OCI-LY7 (cell line): ENCODE results near the gene STAM2. TPM values are rescaled to one million over a fixed set of nuclear protein-coding genes. Genes with fewer than 3 reads are reported as not detected.
"Not testable (repeated sequence)": the region's sequence is repeated elsewhere in the genome, so short reads cannot be mapped to it uniquely, and the experiment has no call there.

Experiments used
- BruUV-seq: library from RNA; stranded (reverse); fragments of 400-500 nt; replicated peaks from 2 replicates; lab custom pipeline; 2021; lab: Mats Ljungman, UMichigan
- CTCF ChIA-PET: fragments of 300-600 bp; sonication (Branson Sonifier 250); formaldehyde crosslinking; loops from one replicate; lab custom pipeline; 2022; ENCODE audit warnings: antibody characterized with exemption; ENCODE audit not compliant: unreplicated experiment; lab: Charles Lee
- POLR2A ChIA-PET: fragments of 300-600 bp; sonication (Branson Sonifier 250); formaldehyde crosslinking; loops from one replicate; lab custom pipeline; 2022; ENCODE audit warnings: antibody characterized with exemption; lab: Charles Lee
- DNase-seq: peaks from one replicate; pipeline ENCODE4 v3.0.0-alpha.2; 2015; ENCODE audit warnings: low spot score
- H2AFZ ChIP-seq: fragments of 200-600 bp; sonication (generic), shearing (Covaris generic); 2 replicates; pipeline ENCODE4 v1.6.1; 2014; ENCODE audit warnings: mild to moderate bottlenecking, antibody characterized with exemption, low read length, moderate library complexity
- H3K27ac ChIP-seq: fragments of 200-600 bp; sonication (generic); 2 replicates; pipeline ENCODE4 v1.5.1; 2014; ENCODE audit warnings: mixed run types, low read depth, mild to moderate bottlenecking, moderate library complexity, low read length, inconsistent platforms; ENCODE audit not compliant: poor library complexity, severe bottlenecking
- H3K36me3 ChIP-seq: fragments of 200-600 bp; sonication (generic); 2 replicates; pipeline ENCODE4 v1.6.1; 2014; ENCODE audit warnings: mild to moderate bottlenecking, antibody characterized with exemption, low read length, moderate library complexity, mixed read lengths; ENCODE audit not compliant: insufficient read depth
- H3K4me1 ChIP-seq: fragments of 200-600 bp; sonication (generic); 2 replicates; pipeline ENCODE4 v1.5.1; 2014; ENCODE audit warnings: mild to moderate bottlenecking, low read length; ENCODE audit not compliant: insufficient read depth, poor library complexity, severe bottlenecking
- H3K4me2 ChIP-seq: fragments of 200-600 bp; sonication (generic); 2 replicates; pipeline ENCODE4 v1.6.1; 2014; ENCODE audit warnings: mild to moderate bottlenecking, low read length
- H3K4me3 ChIP-seq: fragments of 200-600 bp; sonication (generic); 2 replicates; pipeline ENCODE4 v1.5.1; 2014; ENCODE audit warnings: mild to moderate bottlenecking, low read depth, low read length; ENCODE audit not compliant: poor library complexity, severe bottlenecking
- H3K79me2 ChIP-seq: fragments of 200-600 bp; sonication (generic); 2 replicates; pipeline ENCODE4 v1.6.1; 2016; ENCODE audit warnings: low read depth, mild to moderate bottlenecking, low read length, moderate library complexity, mixed read lengths; ENCODE audit not compliant: insufficient read depth
- H3K9me2 ChIP-seq: fragments of 200-600 bp; sonication (generic); 2 replicates; pipeline ENCODE4 v1.6.1; 2016; ENCODE audit warnings: mild to moderate bottlenecking, low read length, mixed read lengths; ENCODE audit not compliant: insufficient read depth
- H3K9me3 ChIP-seq: fragments of 200-600 bp; sonication (generic); 2 replicates; pipeline ENCODE4 v1.6.1; 2014; ENCODE audit warnings: mild to moderate bottlenecking, mixed run types, low read length, mixed read lengths
- H4K20me1 ChIP-seq: fragments of 200-600 bp; sonication (generic); 2 replicates; pipeline ENCODE4 v1.6.1; 2014; ENCODE audit warnings: mild to moderate bottlenecking, antibody characterized with exemption, low read length, moderate library complexity, mixed read lengths; ENCODE audit not compliant: insufficient read depth
- EZH2phosphoT487 ChIP-seq: fragments of 200-600 bp; sonication (generic); IDR thresholded peaks from 2 replicates; pipeline ENCODE4 v1.6.1; 2018; ENCODE audit warnings: low read depth, borderline replicate concordance, mild to moderate bottlenecking, mixed run types, antibody characterized with exemption, low read length, moderate library complexity, mixed read lengths
- intact Hi-C: fragments of 100-400 bp; cut with micrococcal nuclease; formaldehyde crosslinking; loops from one replicate; pipeline ENCODE4 v1.10.0; 2022; ENCODE audit not compliant: unreplicated experiment
- total RNA-seq, 2 experiments: library from RNA; depleted of rRNA in 1 of 2; stranded (reverse); fragments of >200 nt in 1 of 2; shearing (Covaris generic) in 1 of 2; gene quantifications; 2 replicates each; pipeline ENCODE4 v1.2.3, GENCODE V29; 2014 to 2022
- TF ChIP-seq, protein P1 (sequence below): fragments of 200-600 bp; sonication (generic); conservative IDR thresholded peaks from 2 replicates; pipeline ENCODE4 v1.5.1; 2014; ENCODE audit warnings: mild to moderate bottlenecking, antibody characterized with exemption, low read length, moderate library complexity, mixed read lengths

STAM2 gene
- total RNA-seq, 2 experiments from 2014 or later, result 17.7 to 22.1 TPM

DNA sequence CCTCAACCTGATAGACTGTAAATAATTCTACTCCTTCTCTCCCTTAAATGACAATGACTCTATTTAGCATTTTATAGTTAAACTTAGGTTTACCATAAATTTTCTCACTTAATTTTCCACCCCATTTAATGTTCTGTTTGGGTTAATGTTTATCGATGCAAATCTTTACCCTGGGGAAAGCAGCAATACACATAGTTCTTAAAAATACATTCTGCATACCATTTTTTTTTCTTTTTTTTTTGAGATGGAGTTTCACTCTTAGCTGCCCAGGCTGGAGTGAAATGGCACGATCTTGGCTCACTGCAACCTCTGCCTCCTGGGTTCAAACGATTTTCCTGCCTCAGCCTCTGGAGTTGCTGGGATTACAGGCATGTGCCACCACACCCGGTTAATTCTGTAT lies 14.0 kb downstream of the STAM2 start:
- intact Hi-C loops, result no loop called here

DNA sequence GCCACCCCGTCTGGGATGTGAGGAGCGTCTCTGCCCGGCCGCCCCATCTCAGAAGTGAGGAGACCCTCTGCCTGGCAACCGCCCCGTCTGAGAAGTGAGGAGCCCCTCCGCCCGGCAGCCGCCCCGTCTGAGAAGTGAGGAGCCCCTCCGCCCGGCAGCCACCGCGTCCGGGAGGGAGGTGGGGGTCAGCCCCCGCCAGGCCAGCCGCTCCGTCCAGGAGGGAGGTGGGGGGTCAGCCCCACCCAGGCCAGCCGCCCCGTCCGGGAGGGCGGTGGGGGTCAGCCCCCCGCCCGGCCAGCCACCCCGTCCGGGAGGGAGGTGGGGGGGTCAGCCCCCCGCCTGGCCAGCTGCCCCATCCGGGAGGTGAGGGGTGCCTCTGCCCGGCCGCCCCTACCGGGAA lies 15.2 kb downstream of the STAM2 start:
- H3K4me3 ChIP-seq, POLR2A ChIA-PET, H4K20me1 ChIP-seq, DNase-seq, intact Hi-C loops, CTCF ChIA-PET, BruUV-seq, H3K4me2 ChIP-seq, H3K9me3 ChIP-seq, H2AFZ ChIP-seq, H3K36me3 ChIP-seq, H3K9me2 ChIP-seq, H3K4me1 ChIP-seq, H3K27ac ChIP-seq: not testable (repeated sequence)
- H3K79me2 ChIP-seq, result peaks cover 24% of the 10 kb centered on the region

More for the DNA sequence above, 14.0 kb downstream of the STAM2 start:
- no peak for DNase-seq
- Histone ChIP-seq H2AFZ (no peak overlapping the region), H3K4me2 (no peak overlapping the region), H3K9me3 (no peaks in the 10 kb centered on the region), H3K27ac (no peak overlapping the region), H3K4me3 (no peak overlapping the region), H3K79me2 (peaks cover 30% of the 10 kb centered on the region), H3K4me1 (no peaks in the 10 kb centered on the region), H3K36me3 (no peaks in the 10 kb centered on the region), H3K9me2 (no peaks in the 10 kb centered on the region), H4K20me1 (no peaks in the 10 kb centered on the region)
- ChIA-PET CTCF (no interaction called here), POLR2A (interaction anchor here (0.6 kb wide), 1 partner anchor 13 kb away, joined by 3 read pairs; no protein-coding TSS in a partner anchor)
- BruUV-seq, result no TSS peak
- TF ChIP-seq, protein P1, sequence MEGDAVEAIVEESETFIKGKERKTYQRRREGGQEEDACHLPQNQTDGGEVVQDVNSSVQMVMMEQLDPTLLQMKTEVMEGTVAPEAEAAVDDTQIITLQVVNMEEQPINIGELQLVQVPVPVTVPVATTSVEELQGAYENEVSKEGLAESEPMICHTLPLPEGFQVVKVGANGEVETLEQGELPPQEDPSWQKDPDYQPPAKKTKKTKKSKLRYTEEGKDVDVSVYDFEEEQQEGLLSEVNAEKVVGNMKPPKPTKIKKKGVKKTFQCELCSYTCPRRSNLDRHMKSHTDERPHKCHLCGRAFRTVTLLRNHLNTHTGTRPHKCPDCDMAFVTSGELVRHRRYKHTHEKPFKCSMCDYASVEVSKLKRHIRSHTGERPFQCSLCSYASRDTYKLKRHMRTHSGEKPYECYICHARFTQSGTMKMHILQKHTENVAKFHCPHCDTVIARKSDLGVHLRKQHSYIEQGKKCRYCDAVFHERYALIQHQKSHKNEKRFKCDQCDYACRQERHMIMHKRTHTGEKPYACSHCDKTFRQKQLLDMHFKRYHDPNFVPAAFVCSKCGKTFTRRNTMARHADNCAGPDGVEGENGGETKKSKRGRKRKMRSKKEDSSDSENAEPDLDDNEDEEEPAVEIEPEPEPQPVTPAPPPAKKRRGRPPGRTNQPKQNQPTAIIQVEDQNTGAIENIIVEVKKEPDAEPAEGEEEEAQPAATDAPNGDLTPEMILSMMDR, result no peak
- TF ChIP-seq EZH2phosphoT487, result no peak

DNA sequence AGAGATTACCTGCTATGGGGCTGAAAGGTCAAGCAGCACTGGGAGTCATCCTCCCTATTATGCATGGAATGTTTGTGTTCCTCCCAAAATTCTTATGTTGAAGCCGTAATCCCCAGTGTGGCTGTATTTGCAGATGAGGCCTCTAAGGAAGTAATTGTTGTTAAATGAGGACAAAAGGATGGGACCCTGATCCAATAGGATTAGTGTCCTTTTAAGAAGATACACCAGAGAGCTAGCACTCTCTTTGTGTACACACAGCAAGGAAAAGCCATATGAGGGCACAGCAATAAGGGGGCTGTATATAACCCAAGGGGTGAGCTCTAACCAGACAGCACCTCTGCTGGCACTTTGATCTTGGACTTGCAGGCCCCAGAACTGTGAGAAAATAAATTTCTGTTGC lies 18.3 kb downstream of the STAM2 start:
- CTCF ChIA-PET, result no interaction called here

More for the DNA sequence above, 18.3 kb downstream of the STAM2 start:
- DNase-seq, result no peak
- Histone ChIP-seq H3K9me2 (no peaks in the 10 kb centered on the region), H3K4me1 (peaks cover 5% of the 10 kb centered on the region), H3K4me2 (no peak overlapping the region), H3K36me3 (no peaks in the 10 kb centered on the region), H2AFZ (no peak overlapping the region), H3K4me3 (no peak overlapping the region), H3K79me2 (peaks cover 29% of the 10 kb centered on the region; the same call in 1 of the 2 replicates), H3K9me3 (no peaks in the 10 kb centered on the region), H3K27ac (no peak overlapping the region), H4K20me1 (no peaks in the 10 kb centered on the region)
- no TSS peak for BruUV-seq
- TF ChIP-seq EZH2phosphoT487, result no peak
- TF ChIP-seq, protein P1, result no peak
- intact Hi-C loops, result no loop called here
- POLR2A ChIA-PET, result no interaction called here
